HepG2 (cell line): ENCODE measurements around the gene IKBIP. TPM values are rescaled to one million over a fixed set of nuclear protein-coding genes. Genes with fewer than 3 reads are reported as not detected.

Source experiments
- ATAC-seq: fragments of 200-7000 bp; cut with Tn5 transposase; 3 replicates; pipeline ENCODE4 v1.9.1; 2020; ENCODE audit warnings: mild to moderate bottlenecking, moderate library complexity
- BruUV-seq: library from RNA; stranded (reverse); fragments of 400-500 nt; replicated peaks from 2 replicates; lab custom pipeline; 2021; lab: Mats Ljungman, UMichigan
- CTCF ChIA-PET: fragments of 300-600 bp; formaldehyde crosslinking; extraction: SDS; loops from one replicate; lab custom pipeline; 2021; ENCODE audit warnings: low total read pairs, inconsistent platforms, low intra/inter-chr PET ratio; lab: Yijun Ruan, JAX
- POLR2A ChIA-PET: fragments of 350-600 bp; sonication (Branson Sonifier 250); formaldehyde crosslinking; loops from one replicate; lab custom pipeline; 2020; ENCODE audit warnings: antibody characterized with exemption, inconsistent platforms; lab: Yijun Ruan, JAX
- DNase-seq: peaks from one replicate; pipeline ENCODE4 v3.0.0-alpha.2; 2015; ENCODE audit warnings: low spot score
- FAIRE-seq: peaks from 3 replicates; lab custom pipeline; 2011; peaks lifted over from hg19 to GRCh38; lab: Jason Lieb, UNC
- H2AFZ ChIP-seq: one replicate; pipeline ENCODE4 v1.6.1; 2011; ENCODE audit warnings: low read length, inconsistent platforms
- H3K27ac ChIP-seq: fragments of 300-600 bp; 3 replicates; pipeline ENCODE4 v1.8.0; 2011; ENCODE audit warnings: mixed run types, mild to moderate bottlenecking, mixed read lengths, low read length, inconsistent platforms; ENCODE audit not compliant: insufficient read depth; ENCODE audit errors: extremely low read length
- H3K27me3 ChIP-seq, 2 experiments: fragments of 200-600 bp in 1 of 2; 2 replicates in 1 of 2; 3 replicates in 1 of 2; pipeline versions ENCODE4 v1.6.0 to v1.8.0; 2011; ENCODE audit warnings: low read length in 2 of 2, mild to moderate bottlenecking in 2 of 2, moderate library complexity in 2 of 2, inconsistent platforms in 1 of 2; ENCODE audit not compliant: insufficient read depth in 2 of 2, control insufficient read depth in 1 of 2
- H3K36me3 ChIP-seq, 2 experiments: fragments of 200-600 bp in 1 of 2; replicated peaks in 1 of 2; 2 replicates in 1 of 2; 3 replicates in 1 of 2; pipeline versions ENCODE4 v1.5.1 to v1.8.0; 2011; ENCODE audit warnings: low read length in 2 of 2, inconsistent platforms in 1 of 2; ENCODE audit not compliant: insufficient read depth in 2 of 2, control insufficient read depth in 1 of 2
- H3K4me1 ChIP-seq: 2 replicates; pipeline ENCODE4 v1.5.1; 2012; ENCODE audit warnings: low read length, inconsistent platforms; ENCODE audit not compliant: insufficient read depth
- H3K4me2 ChIP-seq: 2 replicates; pipeline ENCODE4 v1.6.0; 2011; ENCODE audit warnings: low read depth, low read length, inconsistent platforms
- H3K4me3 ChIP-seq, 3 experiments: fragments of 200-600 bp in 1 of 3; sonication (generic), shearing (Covaris generic) in 1 of 3; replicated peaks in 1 of 3; 2 replicates each; pipeline ENCODE4 v1.5.1; 2011 to 2016; ENCODE audit warnings: low read length in 3 of 3, inconsistent platforms in 2 of 3, low read depth in 2 of 3, mild to moderate bottlenecking in 2 of 3, control low read depth in 1 of 3, mixed read lengths in 1 of 3; ENCODE audit not compliant: insufficient read depth in 1 of 3
- H3K79me2 ChIP-seq: one replicate; pipeline ENCODE4 v1.6.1; 2011; ENCODE audit warnings: low read length, inconsistent platforms; ENCODE audit not compliant: insufficient read depth
- H3K9ac ChIP-seq: 2 replicates; pipeline ENCODE4 v1.6.0; 2011; ENCODE audit warnings: mild to moderate bottlenecking, low read depth, low read length, inconsistent platforms; ENCODE audit not compliant: insufficient read depth
- H3K9me3 ChIP-seq: 2 replicates; pipeline ENCODE4 v1.5.1; 2012; ENCODE audit warnings: mild to moderate bottlenecking, low read length
- H4K20me1 ChIP-seq: 2 replicates; pipeline ENCODE4 v1.6.0; 2011; ENCODE audit warnings: inconsistent platforms, mild to moderate bottlenecking, low read length, moderate library complexity; ENCODE audit not compliant: insufficient read depth
- EED ChIP-seq: sonication (generic); formaldehyde crosslinking; IDR thresholded peaks from 2 replicates; pipeline ENCODE4 v1.5.0; 2020; ENCODE audit warnings: mild to moderate bottlenecking, missing genetic modification reagents
- TCF7L2 ChIP-seq: IDR thresholded peaks from 2 replicates; pipeline ENCODE4 v1.6.1; 2011; ENCODE audit warnings: mild to moderate bottlenecking, low read depth, low read length, moderate library complexity
- ZBTB21 ChIP-seq: sonication (generic); formaldehyde crosslinking; IDR thresholded peaks from 2 replicates; pipeline ENCODE4 v1.4.0; 2020; ENCODE audit warnings: missing genetic modification reagents
- WGBS: methylation state at CpG from one replicate; pipeline ENCODE4 v1.1.6; 2017; ENCODE audit warnings: low lambda C conversion rate; 5-methylcytosine and 5-hydroxymethylcytosine counted together
- in situ Hi-C: cut with HindIII; loops from 2 replicates; pipeline ENCODE4 v1.10.0; 2017; ENCODE audit warnings: low pct_unique_long_range_greater_than_20kb; ENCODE audit not compliant: extremely low pct_ligation_motif_present
- intact Hi-C: fragments of 100-400 bp; cut with micrococcal nuclease; formaldehyde crosslinking; loops from one replicate; pipeline ENCODE4 v1.10.0; 2022; ENCODE audit not compliant: unreplicated experiment
- polyA plus RNA-seq, 8 experiments: library from polyadenylated mRNA; depleted of rRNA in 3 of 8; stranded (reverse) in 7 of 8; unstranded in 1 of 8; fragments of >200 nt; fragmentation: Illumina TruSeq in 4 of 8; extraction: Trizol in 4 of 8; gene quantifications; 2 replicates each; pipeline versions ENCODE4 v1.2.1 to v1.2.3, GENCODE V29; 2011 to 2016; ENCODE audit warnings: low read depth in 4 of 8, missing spikeins in 1 of 8, mixed read lengths in 1 of 8; ENCODE audit not compliant: insufficient read depth in 1 of 8
- total RNA-seq, 5 experiments: library from RNA; depleted of rRNA; stranded (reverse); fragments of >200 nt; fragmentation: Illumina TruSeq; extraction: Trizol; gene quantifications; 2 replicates each; pipeline ENCODE4 v1.2.3, GENCODE V29; 2016; ENCODE audit warnings: low read depth in 1 of 5

IKBIP gene
- total and polyA plus RNA-seq, 2 of the 13 experiments (the other 11 are each of a cell fraction or from before 2014, with no cell fraction given) = 20.0 to 55.5 TPM

DNA sequence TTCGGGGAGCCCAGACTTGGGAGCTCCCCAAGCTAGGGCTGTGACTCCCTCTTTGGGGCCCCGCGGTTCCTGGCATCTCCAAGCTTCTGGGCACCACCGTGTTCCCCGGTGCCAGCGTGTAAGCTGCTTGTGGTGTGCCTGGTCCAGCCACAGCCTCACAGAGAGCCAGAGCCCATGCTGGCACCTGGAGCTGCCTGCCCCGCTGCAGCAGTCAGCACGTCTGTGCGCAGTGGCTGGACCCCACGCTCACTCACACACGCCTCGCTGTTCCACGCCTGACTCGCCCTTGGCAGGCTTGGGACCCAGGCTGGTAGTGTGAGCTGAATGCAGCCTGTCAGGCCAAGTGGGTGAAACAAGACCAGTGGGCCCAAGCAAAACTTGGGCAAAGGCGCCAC lies 35.0 kb upstream of the IKBIP start:
- Histone ChIP-seq H3K9me3 (no peaks in the 10 kb centered on the region), H3K36me3 (peaks cover 9 to 48% of the 10 kb centered on the region in 2 experiments; a peak in 3 of 5 replicates), H2AFZ (no peak overlapping the region), H3K4me1 (no peaks in the 10 kb centered on the region), H3K27me3 (no peaks in the 10 kb centered on the region), H3K79me2 (no peaks in the 10 kb centered on the region), H3K9ac (no peak overlapping the region), H3K4me3 (no peak overlapping the region), H4K20me1 (no peaks in the 10 kb centered on the region), H3K27ac (no peak overlapping the region), H3K4me2 (no peak overlapping the region)
- CTCF ChIA-PET = no interaction called here
- intact Hi-C loops (no loop called here), in situ Hi-C loops (no loop called here)
- POLR2A ChIA-PET = no interaction called here
- ATAC-seq (no peak), DNase-seq (no peak), FAIRE-seq (no peak)
- 100% methylated on average over 3 of the region's 15 CpGs for WGBS
- no TSS peak for BruUV-seq
- TF ChIP-seq EED (CRISPR knock-in tag) = no peak
- no peak for TF ChIP-seq ZBTB21 (CRISPR knock-in tag)

DNA sequence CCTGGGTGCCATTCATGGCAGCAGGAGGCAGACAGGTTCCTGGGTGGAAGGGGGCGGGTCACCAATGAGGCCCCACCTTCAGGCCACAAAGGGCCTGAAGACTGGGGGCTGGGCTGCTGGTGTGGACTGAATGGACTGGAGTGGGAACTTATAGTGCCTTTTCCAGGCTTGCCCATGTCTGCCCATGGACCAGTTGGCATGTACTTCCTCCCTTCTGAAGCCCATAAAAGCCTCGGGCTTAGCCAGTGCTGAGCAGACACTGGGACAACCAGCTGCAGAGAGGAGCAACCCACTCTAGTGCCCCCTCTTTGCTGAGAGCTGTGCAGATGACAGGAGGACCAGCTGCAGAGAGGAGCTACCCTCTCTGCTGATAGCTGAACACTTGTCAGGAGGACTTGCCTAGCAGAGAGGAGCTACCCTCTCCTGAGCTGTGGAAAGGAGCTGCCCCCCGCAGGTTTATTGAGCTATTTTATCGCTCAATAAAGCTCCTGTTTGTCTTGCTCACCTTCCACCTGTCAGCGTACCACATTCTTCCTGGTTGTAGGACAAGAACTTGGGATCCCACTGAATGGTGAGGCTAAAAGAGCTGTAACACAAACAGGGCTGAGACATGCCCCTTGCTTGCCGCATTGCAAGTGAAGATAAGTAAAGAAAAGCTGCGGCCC lies 34.5 kb upstream of the IKBIP start:
- no peaks in the 10 kb centered on the region for H3K4me1 ChIP-seq
- no peak overlapping the region for H2AFZ ChIP-seq
- POLR2A ChIA-PET = no interaction called here
- H3K36me3 ChIP-seq = peaks cover 9 to 44% of the 10 kb centered on the region in 2 experiments; a peak in 3 of 5 replicates
- CTCF ChIA-PET = no interaction called here
- no peaks in the 10 kb centered on the region for H3K79me2 ChIP-seq
- FAIRE-seq (no peak), DNase-seq (no peak), ATAC-seq (no peak)
- no TSS peak for BruUV-seq
- H3K4me2 ChIP-seq = no peak overlapping the region
- no peak overlapping the region for H3K27ac ChIP-seq
- intact Hi-C loops = no loop called here
- H3K4me3 ChIP-seq = no peak overlapping the region
- 97% methylated on average over 5 of the region's 7 CpGs for WGBS
- H3K27me3 ChIP-seq = no peaks in the 10 kb centered on the region
- H3K9me3 ChIP-seq = no peaks in the 10 kb centered on the region
- no peaks in the 10 kb centered on the region for H4K20me1 ChIP-seq
- in situ Hi-C loops = no loop called here
- no peak overlapping the region for H3K9ac ChIP-seq
- TF ChIP-seq TCF7L2 = no peak
